ENCODE measurements around the gene ADCY3.

DNA sequence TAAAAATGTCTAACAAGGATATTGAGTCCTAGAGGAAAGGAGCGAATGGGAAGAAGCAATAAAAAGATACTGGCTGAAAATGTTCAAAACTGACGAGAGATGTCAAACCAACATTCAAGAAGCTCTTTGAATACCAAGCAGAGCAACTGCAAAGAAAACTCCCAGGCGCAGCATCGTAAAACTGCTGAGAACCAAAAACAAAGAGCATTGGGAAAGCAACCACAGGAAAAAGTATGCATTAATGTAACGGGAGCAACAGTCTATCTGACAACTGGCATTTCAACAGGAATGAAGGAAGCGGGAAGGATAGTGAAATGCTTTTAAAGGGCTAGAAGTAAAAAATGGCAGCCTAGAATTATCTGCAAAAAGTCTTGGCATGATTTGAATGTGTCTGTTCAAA lies 53.1 kb downstream of the ADCY3 start:
- TF ChIP-seq, protein P1, sequence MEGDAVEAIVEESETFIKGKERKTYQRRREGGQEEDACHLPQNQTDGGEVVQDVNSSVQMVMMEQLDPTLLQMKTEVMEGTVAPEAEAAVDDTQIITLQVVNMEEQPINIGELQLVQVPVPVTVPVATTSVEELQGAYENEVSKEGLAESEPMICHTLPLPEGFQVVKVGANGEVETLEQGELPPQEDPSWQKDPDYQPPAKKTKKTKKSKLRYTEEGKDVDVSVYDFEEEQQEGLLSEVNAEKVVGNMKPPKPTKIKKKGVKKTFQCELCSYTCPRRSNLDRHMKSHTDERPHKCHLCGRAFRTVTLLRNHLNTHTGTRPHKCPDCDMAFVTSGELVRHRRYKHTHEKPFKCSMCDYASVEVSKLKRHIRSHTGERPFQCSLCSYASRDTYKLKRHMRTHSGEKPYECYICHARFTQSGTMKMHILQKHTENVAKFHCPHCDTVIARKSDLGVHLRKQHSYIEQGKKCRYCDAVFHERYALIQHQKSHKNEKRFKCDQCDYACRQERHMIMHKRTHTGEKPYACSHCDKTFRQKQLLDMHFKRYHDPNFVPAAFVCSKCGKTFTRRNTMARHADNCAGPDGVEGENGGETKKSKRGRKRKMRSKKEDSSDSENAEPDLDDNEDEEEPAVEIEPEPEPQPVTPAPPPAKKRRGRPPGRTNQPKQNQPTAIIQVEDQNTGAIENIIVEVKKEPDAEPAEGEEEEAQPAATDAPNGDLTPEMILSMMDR (conservative IDR thresholded peaks at IDR 0.05 in 1 of 2, IDR thresholded peaks at IDR 0.05 in 1 of 2; ENCODE audit: extremely low read depth in 1 of 2, insufficient read depth in 1 of 2, low read depth in 1 of 2, low read length in 2 of 2) = no peak
- no peak for TF ChIP-seq EZH2 (IDR thresholded peaks at IDR 0.05; ENCODE audit: borderline replicate concordance, low read length)
